Measurements from ENCODE around the gene TMEM208.

TMEM208 gene

DNA sequence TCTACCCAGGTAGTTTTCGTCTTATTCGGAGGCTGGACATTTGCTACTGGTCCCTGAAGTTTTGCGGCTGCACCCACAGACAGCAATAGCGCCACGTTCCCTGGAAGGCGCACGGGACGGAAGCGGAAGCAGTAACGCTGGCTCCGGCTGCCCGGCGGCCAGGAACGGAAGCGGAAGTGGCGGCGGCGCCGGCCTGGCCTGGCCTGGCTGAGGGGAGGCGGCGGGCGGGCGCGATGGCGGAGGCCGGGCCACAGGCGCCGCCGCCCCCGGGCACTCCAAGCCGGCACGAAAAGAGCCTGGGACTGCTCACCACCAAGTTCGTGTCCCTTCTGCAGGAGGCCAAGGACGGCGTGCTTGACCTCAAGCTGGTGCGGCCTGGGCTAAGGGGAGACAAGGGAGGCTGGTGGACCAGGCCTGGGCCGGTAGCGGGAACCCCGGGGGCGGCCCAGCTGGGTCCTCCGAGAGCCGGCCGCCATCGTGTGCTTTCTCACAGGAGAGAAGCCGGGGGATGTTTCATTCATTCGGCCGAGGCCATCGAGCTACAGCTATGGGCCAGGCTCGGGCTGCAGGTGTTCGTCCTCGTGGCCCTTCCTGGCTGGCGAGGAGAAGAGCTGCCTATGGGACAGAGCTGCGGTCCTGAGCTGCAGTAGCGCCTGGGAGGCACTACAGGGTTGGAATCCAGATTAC lies 34.8 kb upstream of the TMEM208 start, which contains the start of gene E2F4:
TSS of gene E2F4 (plus strand) at position 161 of the 687 bp plus-strand sequence. CDS start at position 234, 73 bp downstream.
- H3K27ac ChIP-seq (ENCODE audit: low read length), result peak within 1 kb of the TSS; percentile 55
- peak within 1 kb of the TSS; percentile 97 to 100 for H3K4me3 ChIP-seq (ENCODE audit: low read length in 2 of 2)
- peaks cover 28 to 35% of the 10 kb centered on the region in 2 donors for H3K36me3 ChIP-seq (ENCODE audit: control insufficient read depth in 2 of 2, insufficient read depth in 2 of 2, low read length in 2 of 2)
- H3K4me1 ChIP-seq (ENCODE audit: control insufficient read depth, insufficient read depth, low read length), result peaks cover 27% of the 10 kb centered on the region
- peak within 1 kb of the TSS; percentile 96 to 99 for H3K9ac ChIP-seq (ENCODE audit: low read length in 2 of 2)
- no peaks in the 10 kb centered on the region for H3K27me3 ChIP-seq (ENCODE audit: control insufficient read depth in 1 of 2, insufficient read depth in 2 of 2, low read length in 2 of 2)
- no peaks in the 10 kb centered on the region for H3K9me3 ChIP-seq (ENCODE audit: control insufficient read depth in 2 of 2, low read length in 2 of 2)

DNA sequence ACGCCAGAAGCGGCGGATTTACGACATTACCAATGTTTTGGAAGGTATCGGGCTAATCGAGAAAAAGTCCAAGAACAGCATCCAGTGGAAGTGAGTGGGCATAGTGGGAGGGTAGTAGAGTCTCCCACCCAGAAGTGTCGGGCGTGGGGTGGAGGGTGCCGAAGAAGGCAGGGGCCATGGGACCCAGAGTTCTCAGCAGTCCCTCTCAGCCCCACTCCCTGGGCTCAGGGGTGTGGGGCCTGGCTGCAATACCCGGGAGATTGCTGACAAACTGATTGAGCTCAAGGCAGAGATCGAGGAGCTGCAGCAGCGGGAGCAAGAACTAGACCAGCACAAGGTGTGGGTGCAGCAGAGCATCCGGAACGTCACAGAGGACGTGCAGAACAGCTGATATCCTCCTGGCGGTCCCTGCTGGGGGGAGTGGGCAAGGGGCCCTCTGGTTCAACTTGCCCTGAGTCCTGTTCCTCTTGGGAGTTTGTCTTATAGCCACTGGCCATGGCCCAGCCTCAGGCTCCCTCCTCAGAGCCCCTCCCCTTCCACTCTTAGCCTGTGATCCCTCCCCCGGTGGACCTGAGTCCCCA lies 34.1 kb upstream of the TMEM208 start:
- Histone ChIP-seq H3K9me3 (ENCODE audit: control insufficient read depth in 2 of 2, low read length in 2 of 2) (no peaks in the 10 kb centered on the region), H3K36me3 (ENCODE audit: control insufficient read depth in 2 of 2, insufficient read depth in 2 of 2, low read length in 2 of 2) (peaks cover 35 to 41% of the 10 kb centered on the region in 2 donors), H3K27ac (ENCODE audit: low read length) (peak overlapping the region; percentile 55), H3K4me3 (ENCODE audit: low read length in 2 of 2) (peak overlapping the region; percentile 97 to 100), H3K9ac (ENCODE audit: low read length in 2 of 2) (peak overlapping the region; percentile 96 to 99), H3K27me3 (ENCODE audit: control insufficient read depth in 1 of 2, insufficient read depth in 2 of 2, low read length in 2 of 2) (no peaks in the 10 kb centered on the region), H3K4me1 (ENCODE audit: control insufficient read depth, insufficient read depth, low read length) (peaks cover 27% of the 10 kb centered on the region)

DNA sequence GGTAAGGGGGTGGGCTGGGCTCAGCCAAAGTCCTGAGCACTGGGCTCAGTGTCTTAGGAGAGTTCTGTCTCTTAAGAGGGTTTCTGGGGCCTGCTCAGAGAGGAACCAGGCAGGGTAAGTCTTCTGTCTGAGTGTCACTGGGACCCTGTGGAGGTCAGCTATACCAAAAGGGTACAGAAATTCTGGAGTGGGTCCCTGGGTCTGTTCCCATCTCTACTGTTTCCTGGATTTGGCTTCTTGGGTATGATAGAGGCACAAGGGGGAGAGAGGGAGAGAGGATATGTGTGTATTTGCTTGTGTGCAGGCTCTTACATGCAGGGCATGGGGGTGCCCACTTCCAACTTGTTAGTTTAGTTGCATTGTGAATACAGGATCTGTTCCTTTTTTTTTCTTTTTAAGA lies 33.4 kb upstream of the TMEM208 start:
- Histone ChIP-seq H3K27ac (ENCODE audit: low read length) (no peak overlapping the region), H3K4me3 (ENCODE audit: low read length in 2 of 2) (peak overlapping the region; percentile 97 to 100), H3K27me3 (ENCODE audit: control insufficient read depth in 1 of 2, insufficient read depth in 2 of 2, low read length in 2 of 2) (no peaks in the 10 kb centered on the region), H3K9ac (ENCODE audit: low read length in 2 of 2) (peak overlapping the region; percentile 47 to 99), H3K36me3 (ENCODE audit: control insufficient read depth in 2 of 2, insufficient read depth in 2 of 2, low read length in 2 of 2) (peaks cover 40 to 41% of the 10 kb centered on the region in 2 donors), H3K9me3 (ENCODE audit: control insufficient read depth in 2 of 2, low read length in 2 of 2) (no peaks in the 10 kb centered on the region), H3K4me1 (ENCODE audit: control insufficient read depth, insufficient read depth, low read length) (peaks cover 33% of the 10 kb centered on the region)

DNA sequence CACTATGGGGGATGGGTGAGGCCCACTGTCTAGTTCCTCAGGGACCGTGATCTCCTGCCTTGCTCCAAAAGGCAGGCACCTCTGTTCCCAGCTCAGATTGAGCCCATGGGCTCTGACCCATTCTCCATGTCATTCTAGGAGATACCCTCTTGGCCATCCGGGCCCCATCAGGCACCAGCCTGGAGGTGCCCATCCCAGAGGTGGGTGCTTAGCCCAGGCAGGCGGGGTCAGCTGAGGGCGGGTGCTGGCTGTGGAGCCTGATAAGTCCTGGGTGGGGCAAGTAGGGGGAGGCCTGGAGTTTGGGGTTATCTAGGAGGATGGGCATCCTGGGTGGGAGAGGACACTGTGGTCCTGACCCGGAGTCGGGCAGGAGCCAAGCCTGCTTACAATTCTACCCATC lies 32.7 kb upstream of the TMEM208 start:
- no peaks in the 10 kb centered on the region for H3K27me3 ChIP-seq (ENCODE audit: control insufficient read depth in 1 of 2, insufficient read depth in 2 of 2, low read length in 2 of 2)
- H3K27ac ChIP-seq (ENCODE audit: low read length), result no peak overlapping the region
- H3K9me3 ChIP-seq (ENCODE audit: control insufficient read depth in 2 of 2, low read length in 2 of 2), result no peaks in the 10 kb centered on the region
- H3K9ac ChIP-seq (ENCODE audit: low read length in 2 of 2), result peak overlapping the region in 1 of 2 donors; percentile 47
- H3K4me3 ChIP-seq (ENCODE audit: low read length in 2 of 2), result no peak overlapping the region
- peaks cover 36% of the 10 kb centered on the region for H3K4me1 ChIP-seq (ENCODE audit: control insufficient read depth, insufficient read depth, low read length)
- peaks cover 40 to 41% of the 10 kb centered on the region in 2 donors for H3K36me3 ChIP-seq (ENCODE audit: control insufficient read depth in 2 of 2, insufficient read depth in 2 of 2, low read length in 2 of 2)

GRCh38 chr16:67195676-67196075 lies 31.3 kb upstream of the TMEM208 start:
- Histone ChIP-seq H3K9me3 (ENCODE audit: control insufficient read depth in 2 of 2, low read length in 2 of 2) (no peaks in the 10 kb centered on the region), H3K36me3 (ENCODE audit: control insufficient read depth in 2 of 2, insufficient read depth in 2 of 2, low read length in 2 of 2) (peaks cover 40 to 41% of the 10 kb centered on the region in 2 donors), H3K27ac (ENCODE audit: low read length) (no peak overlapping the region), H3K27me3 (ENCODE audit: control insufficient read depth in 1 of 2, insufficient read depth in 2 of 2, low read length in 2 of 2) (no peaks in the 10 kb centered on the region), H3K4me1 (ENCODE audit: control insufficient read depth, insufficient read depth, low read length) (peaks cover 36% of the 10 kb centered on the region), H3K4me3 (ENCODE audit: low read length in 2 of 2) (no peak overlapping the region), H3K9ac (ENCODE audit: low read length in 2 of 2) (no peak overlapping the region)

- Histone ChIP-seq H3K27ac (ENCODE audit: low read length) (no peak overlapping the region), H3K36me3 (ENCODE audit: control insufficient read depth in 2 of 2, insufficient read depth in 2 of 2, low read length in 2 of 2) (peaks cover 40 to 41% of the 10 kb centered on the region in 2 donors), H3K9me3 (ENCODE audit: control insufficient read depth in 2 of 2, low read length in 2 of 2) (no peaks in the 10 kb centered on the region), H3K4me3 (ENCODE audit: low read length in 2 of 2) (no peak overlapping the region), H3K9ac (ENCODE audit: low read length in 2 of 2) (no peak overlapping the region), H3K4me1 (ENCODE audit: control insufficient read depth, insufficient read depth, low read length) (peaks cover 32% of the 10 kb centered on the region), H3K27me3 (ENCODE audit: control insufficient read depth in 1 of 2, insufficient read depth in 2 of 2, low read length in 2 of 2) (no peaks in the 10 kb centered on the region)
These were observed 30.0 kb upstream of the TMEM208 start for GRCh38 chr16:67196881-67197280.

GRCh38 chr16:67197704-67198103 lies 29.2 kb upstream of the TMEM208 start:
- Histone ChIP-seq H3K27ac (ENCODE audit: low read length) (no peak overlapping the region), H3K9ac (ENCODE audit: low read length in 2 of 2) (no peak overlapping the region), H3K4me1 (ENCODE audit: control insufficient read depth, insufficient read depth, low read length) (peaks cover 26% of the 10 kb centered on the region)

DNA sequence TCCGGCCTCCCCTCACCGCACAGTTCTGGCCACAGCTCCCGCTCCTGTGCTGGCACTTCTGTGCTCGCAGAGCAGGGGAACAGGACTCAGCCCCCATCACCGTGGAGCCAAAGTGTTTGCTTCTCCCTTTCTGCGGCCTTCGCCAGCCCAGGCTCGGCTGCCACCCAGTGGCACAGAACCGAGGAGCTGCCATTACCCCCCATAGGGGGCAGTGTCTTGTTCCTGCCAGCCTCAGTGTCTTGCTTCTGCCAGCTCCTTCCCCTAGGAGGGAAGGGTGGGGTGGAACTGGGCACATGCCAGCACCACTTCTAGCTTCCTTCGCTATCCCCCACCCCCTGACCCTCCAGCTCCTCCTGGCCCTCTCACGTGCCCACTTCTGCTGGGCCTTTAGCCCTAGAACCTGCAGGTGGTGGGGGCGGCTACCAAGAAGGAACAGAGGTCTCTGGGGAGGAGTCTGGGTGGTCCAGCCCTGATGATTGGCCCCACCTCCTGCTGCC lies 28.6 kb upstream of the TMEM208 start:
- Histone ChIP-seq H3K4me3 (ENCODE audit: low read length in 2 of 2) (no peak overlapping the region), H3K36me3 (ENCODE audit: control insufficient read depth in 2 of 2, insufficient read depth in 2 of 2, low read length in 2 of 2) (peaks cover 40 to 43% of the 10 kb centered on the region in 2 donors), H3K4me1 (ENCODE audit: control insufficient read depth, insufficient read depth, low read length) (peaks cover 20% of the 10 kb centered on the region), H3K27ac (ENCODE audit: low read length) (no peak overlapping the region), H3K9ac (ENCODE audit: low read length in 2 of 2) (no peak overlapping the region), H3K27me3 (ENCODE audit: control insufficient read depth in 1 of 2, insufficient read depth in 2 of 2, low read length in 2 of 2) (no peaks in the 10 kb centered on the region), H3K9me3 (ENCODE audit: control insufficient read depth in 2 of 2, low read length in 2 of 2) (no peaks in the 10 kb centered on the region)

More at GRCh38 chr16:67197704-67198103, 29.2 kb upstream of the TMEM208 start:
- Histone ChIP-seq H3K9me3 (ENCODE audit: control insufficient read depth in 2 of 2, low read length in 2 of 2) (no peaks in the 10 kb centered on the region), H3K36me3 (ENCODE audit: control insufficient read depth in 2 of 2, insufficient read depth in 2 of 2, low read length in 2 of 2) (peaks cover 40 to 43% of the 10 kb centered on the region in 2 donors), H3K4me3 (ENCODE audit: low read length in 2 of 2) (no peak overlapping the region), H3K27me3 (ENCODE audit: control insufficient read depth in 1 of 2, insufficient read depth in 2 of 2, low read length in 2 of 2) (no peaks in the 10 kb centered on the region)

DNA sequence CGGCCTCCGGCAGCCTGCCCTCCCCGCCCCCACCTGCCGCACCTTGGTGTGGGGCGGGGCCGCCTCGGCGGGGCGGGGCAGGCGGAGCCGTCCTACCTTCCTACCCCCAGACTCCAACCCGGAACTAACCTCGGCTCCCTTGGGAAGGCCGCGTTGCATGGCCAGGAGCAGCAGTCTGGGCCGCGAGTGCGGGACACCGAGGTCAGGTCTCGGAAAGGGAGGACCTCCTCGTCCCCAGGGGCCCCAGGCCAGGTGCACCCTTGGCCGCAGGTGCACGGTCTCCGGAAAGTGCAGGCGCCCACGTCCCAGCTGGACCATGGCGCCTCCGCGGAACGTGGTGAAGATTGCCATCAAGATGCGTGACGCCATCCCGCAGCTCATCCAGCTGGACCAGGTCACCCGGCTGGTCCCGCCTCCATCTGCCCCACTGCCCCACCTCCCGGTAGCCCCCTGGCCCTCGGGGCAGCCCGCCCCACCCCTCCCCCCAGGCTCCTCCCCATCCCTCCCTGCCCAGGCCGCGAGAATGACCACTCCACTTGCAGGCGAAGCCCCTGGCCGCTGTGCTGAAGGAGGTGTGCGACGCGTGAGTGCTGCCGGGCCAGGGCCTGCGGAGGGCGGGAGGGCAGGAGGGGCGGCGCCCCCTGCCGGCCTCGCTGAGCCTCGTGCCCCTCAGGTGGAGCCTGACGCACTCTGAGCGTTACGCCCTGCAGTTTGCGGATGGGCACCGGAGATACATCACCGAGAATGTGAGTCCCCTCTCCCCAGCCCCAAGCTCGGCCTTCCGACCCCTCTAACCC lies 27.7 kb upstream of the TMEM208 start, which contains the start of gene ELMO3:
TSS of gene ELMO3 (plus strand) at position 121 of the 797 bp plus-strand sequence. CDS start at position 317, 196 bp downstream.
- H3K9me3 ChIP-seq (ENCODE audit: control insufficient read depth in 2 of 2, low read length in 2 of 2), result no peaks in the 10 kb centered on the region
- no peak within 1 kb of the TSS for H3K27ac ChIP-seq (ENCODE audit: low read length)
- peaks cover 14% of the 10 kb centered on the region for H3K4me1 ChIP-seq (ENCODE audit: control insufficient read depth, insufficient read depth, low read length)
- peaks cover 35 to 40% of the 10 kb centered on the region in 2 donors for H3K36me3 ChIP-seq (ENCODE audit: control insufficient read depth in 2 of 2, insufficient read depth in 2 of 2, low read length in 2 of 2)
- no peaks in the 10 kb centered on the region for H3K27me3 ChIP-seq (ENCODE audit: control insufficient read depth in 1 of 2, insufficient read depth in 2 of 2, low read length in 2 of 2)
- H3K9ac ChIP-seq (ENCODE audit: low read length in 2 of 2), result no peak within 1 kb of the TSS
- no peak within 1 kb of the TSS for H3K4me3 ChIP-seq (ENCODE audit: low read length in 2 of 2)

DNA sequence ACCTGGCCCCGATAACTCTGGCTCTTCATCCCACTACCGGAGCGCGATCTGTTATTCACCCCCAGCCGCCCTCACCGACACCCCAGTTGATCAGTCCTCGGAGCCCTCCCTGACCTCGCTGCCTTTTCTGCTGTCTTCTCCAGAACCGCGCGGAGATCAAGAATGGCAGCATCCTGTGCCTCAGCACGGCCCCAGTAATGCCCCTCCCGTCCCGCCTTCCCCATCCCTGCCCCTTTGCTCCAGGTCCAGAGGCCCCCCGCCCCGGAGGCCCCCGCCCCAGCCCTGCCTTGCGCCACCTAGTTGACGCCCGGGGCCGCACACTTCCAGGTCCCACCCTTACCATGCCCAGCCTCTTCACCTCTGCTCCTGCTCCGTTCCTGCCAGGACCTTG lies 27.1 kb upstream of the TMEM208 start:
- Histone ChIP-seq H3K9ac (ENCODE audit: low read length in 2 of 2) (no peak overlapping the region), H3K9me3 (ENCODE audit: control insufficient read depth in 2 of 2, low read length in 2 of 2) (no peaks in the 10 kb centered on the region), H3K27me3 (ENCODE audit: control insufficient read depth in 1 of 2, insufficient read depth in 2 of 2, low read length in 2 of 2) (no peaks in the 10 kb centered on the region), H3K4me1 (ENCODE audit: control insufficient read depth, insufficient read depth, low read length) (peaks cover 9% of the 10 kb centered on the region), H3K27ac (ENCODE audit: low read length) (no peak overlapping the region), H3K36me3 (ENCODE audit: control insufficient read depth in 2 of 2, insufficient read depth in 2 of 2, low read length in 2 of 2) (peaks cover 30 to 35% of the 10 kb centered on the region in 2 donors), H3K4me3 (ENCODE audit: low read length in 2 of 2) (no peak overlapping the region)

Measured in stomach smooth muscle (tissue), 2 donors.